Occipital lobe (tissue), 2 donors: Measurements from ENCODE around the gene DRAXIN. TPM values are rescaled to one million over a fixed set of nuclear protein-coding genes. Genes with fewer than 3 reads are reported as not detected.

Experiments used
- DNase-seq: peaks from one replicate; lab custom pipeline; 2025; lab: John Stamatoyannopoulos, UW
- total RNA-seq: library from RNA; depleted of rRNA; stranded (reverse); fragments of >200 nt; gene quantifications from one replicate; pipeline ENCODE4 v1.2.3, GENCODE V29; 2014

The DRAXIN gene
- total RNA-seq, 1 donor from 2014 or later: 107 TPM

- no peak for DNase-seq
Observed at GRCh38 chr1:11657654-11658053, 33.9 kb upstream of the DRAXIN start.

- no peak for DNase-seq
Observed at GRCh38 chr1:11658542-11658941, 33.0 kb upstream of the DRAXIN start.

- no peak for DNase-seq
Observed at GRCh38 chr1:11659748-11660147, 31.8 kb upstream of the DRAXIN start.

GRCh38 chr1:11661103-11661502 lies 30.4 kb upstream of the DRAXIN start:
- no peak for DNase-seq

GRCh38 chr1:11664336-11665065 lies 27.0 kb upstream of the DRAXIN start:
- no peak for DNase-seq

- DNase-seq: no peak
Observed at GRCh38 chr1:11668516-11668915, 23.0 kb upstream of the DRAXIN start.

- DNase-seq: no peak
Observed at GRCh38 chr1:11670747-11671146, 20.8 kb upstream of the DRAXIN start.

- no peak for DNase-seq
Observed at GRCh38 chr1:11671205-11671543, 20.3 kb upstream of the DRAXIN start.

- DNase-seq: no peak
Observed at GRCh38 chr1:11671544-11672286, 19.8 kb upstream of the DRAXIN start.

GRCh38 chr1:11673089-11673769 lies 18.3 kb upstream of the DRAXIN start:
- no peak for DNase-seq

GRCh38 chr1:11674488-11674887 lies 17.0 kb upstream of the DRAXIN start:
- no peak for DNase-seq

- DNase-seq: no peak
Observed at GRCh38 chr1:11675325-11675724, 16.2 kb upstream of the DRAXIN start.

- DNase-seq: no peak
Observed at GRCh38 chr1:11676386-11677103, 15.0 kb upstream of the DRAXIN start.

- DNase-seq: no peak
Observed at GRCh38 chr1:11678442-11678841, 13.1 kb upstream of the DRAXIN start.

GRCh38 chr1:11680270-11681070 lies 11.0 kb upstream of the DRAXIN start:
- no peak for DNase-seq

- DNase-seq: peak; percentile 81
Observed at GRCh38 chr1:11681071-11681771, 10.3 kb upstream of the DRAXIN start, which contains the start of gene MAD2L2. Gene MAD2L2 (minus strand): TSS chr1:11681148. CDS start chr1:11680601, 547 bp downstream.

- DNase-seq: no peak
Observed at GRCh38 chr1:11682287-11682771, 9.2 kb upstream of the DRAXIN start.

- no peak for DNase-seq
Observed at GRCh38 chr1:11682799-11683198, 8.7 kb upstream of the DRAXIN start.

- DNase-seq: no peak
Observed at GRCh38 chr1:11684070-11684469, 7.4 kb upstream of the DRAXIN start.

- no peak for DNase-seq
Observed at GRCh38 chr1:11685210-11685752, 6.2 kb upstream of the DRAXIN start.
